Muscle layer of colon (tissue), 2 donors: Measurements from ENCODE around the gene AKAP13.
"Not testable (repeated sequence)": the region's sequence is repeated elsewhere in the genome, so short reads cannot be mapped to it uniquely, and the experiment has no call there.

ENCODE experiments used
- H3K27ac ChIP-seq: one replicate; pipeline ENCODE4 v1.7.0; 2013; ENCODE audit warnings: low read depth, mild to moderate bottlenecking, low read length, moderate library complexity
- H3K27me3 ChIP-seq, 2 donors: one replicate each; pipeline ENCODE4 v1.7.0; 2013; ENCODE audit warnings: low read length in 2 of 2, mild to moderate bottlenecking in 2 of 2; ENCODE audit not compliant: insufficient read depth in 2 of 2, control insufficient read depth in 1 of 2
- H3K36me3 ChIP-seq: one replicate; pipeline ENCODE4 v1.7.0; 2013; ENCODE audit warnings: mild to moderate bottlenecking, low read length; ENCODE audit not compliant: insufficient read depth
- H3K4me1 ChIP-seq: one replicate; pipeline ENCODE4 v1.7.0; 2013; ENCODE audit warnings: mild to moderate bottlenecking, low read length; ENCODE audit not compliant: insufficient read depth
- H3K4me3 ChIP-seq, 2 donors: one replicate each; pipeline ENCODE4 v1.7.0; 2013; ENCODE audit warnings: low read length in 2 of 2, low read depth in 1 of 2, mild to moderate bottlenecking in 1 of 2, moderate library complexity in 1 of 2
- H3K9ac ChIP-seq: one replicate; pipeline ENCODE4 v1.7.0; 2013; ENCODE audit warnings: low read length
- H3K9me3 ChIP-seq: one replicate; pipeline ENCODE4 v1.7.0; 2013; ENCODE audit warnings: mild to moderate bottlenecking, low read length
- donor health status: abdominal sarcoma.
- donor health status: Adenocarcinoma of cecum.

AKAP13 gene

DNA sequence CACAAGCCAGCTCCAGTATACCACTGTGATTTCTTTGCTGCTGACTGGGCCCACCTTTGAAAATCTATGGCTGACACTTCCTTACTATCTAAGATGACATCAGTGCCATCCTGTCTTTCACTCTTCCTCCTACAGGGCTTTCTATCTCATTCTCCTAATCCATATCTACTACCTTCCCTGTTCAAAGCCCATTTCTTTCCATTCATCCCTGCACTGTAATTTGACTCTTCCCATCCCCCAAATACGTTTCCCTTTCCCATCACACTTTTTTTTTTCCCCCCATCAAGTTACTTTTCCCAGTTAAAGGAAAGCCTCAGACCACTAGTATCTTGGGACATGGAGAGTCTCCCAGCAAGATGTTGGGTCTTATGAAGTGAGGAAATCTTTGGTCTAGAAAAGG lies 136.7 kb downstream of the AKAP13 start:
- Histone ChIP-seq H3K27me3 (no peaks in the 10 kb centered on the region), H3K36me3 (no peaks in the 10 kb centered on the region), H3K9me3 (no peaks in the 10 kb centered on the region), H3K4me3 (no peak overlapping the region), H3K9ac (no peak overlapping the region), H3K4me1 (peaks cover 3% of the 10 kb centered on the region), H3K27ac (no peak overlapping the region)

DNA sequence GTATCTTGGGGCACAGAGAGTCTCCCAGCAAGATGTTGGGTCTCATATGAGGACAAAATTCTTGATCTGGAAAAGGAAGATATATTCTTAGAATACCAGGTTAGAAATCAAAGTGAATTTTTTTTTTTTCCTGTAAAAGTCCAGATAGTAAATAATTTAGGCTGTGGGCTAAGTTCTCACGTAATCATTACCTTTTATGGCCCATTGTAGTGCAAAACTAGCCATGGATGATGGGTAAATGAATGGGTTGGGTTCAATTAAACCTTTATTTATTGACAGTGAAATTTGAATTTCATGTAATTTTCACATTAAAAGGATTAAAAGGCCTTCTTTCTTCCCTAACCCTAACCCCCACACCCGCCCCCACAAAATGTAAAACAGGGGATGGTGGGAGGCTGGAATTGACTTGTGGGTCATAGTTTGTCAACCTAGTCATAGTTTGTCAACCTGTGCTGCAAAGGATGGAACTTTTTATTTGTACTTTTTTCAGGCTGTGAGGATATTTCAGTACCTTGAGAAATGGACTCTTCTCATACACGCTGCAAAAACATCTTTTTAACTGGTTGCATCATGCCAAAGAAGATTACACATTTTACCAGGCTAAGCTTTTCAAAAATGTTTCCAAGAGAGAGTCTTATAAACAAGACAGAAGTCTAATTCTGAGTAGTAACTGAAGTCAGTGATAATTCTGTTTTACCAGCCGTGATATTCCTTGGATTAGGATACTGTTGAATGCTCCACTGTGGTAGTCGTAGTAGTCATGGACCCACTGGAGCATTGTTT lies 138.8 kb downstream of the AKAP13 start:
- Histone ChIP-seq H3K27me3 (no peaks in the 10 kb centered on the region), H3K9ac (no peak overlapping the region), H3K4me1 (peaks cover 3% of the 10 kb centered on the region), H3K4me3 (no peak overlapping the region), H3K27ac (no peak overlapping the region), H3K9me3 (no peaks in the 10 kb centered on the region), H3K36me3 (no peaks in the 10 kb centered on the region)

DNA sequence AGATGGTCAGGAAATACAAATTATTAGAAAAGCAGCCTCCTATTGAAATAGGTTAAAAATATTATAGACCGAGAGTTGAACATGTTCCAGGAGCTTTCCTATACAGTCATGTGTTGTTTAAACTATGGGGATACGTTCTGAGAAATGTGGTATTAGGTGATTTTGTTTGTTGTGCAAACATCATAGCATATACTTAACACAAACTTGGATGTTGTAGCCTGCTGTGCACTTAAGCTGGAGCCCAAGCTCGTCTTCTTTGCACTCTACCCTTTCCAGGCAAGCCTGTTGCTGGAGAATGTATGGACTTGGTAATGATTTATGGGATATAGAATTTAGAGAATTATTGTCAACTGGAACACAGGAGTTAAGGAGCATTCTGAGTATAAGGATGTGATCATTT lies 140.2 kb downstream of the AKAP13 start:
- Histone ChIP-seq H3K4me1 (peaks cover 3% of the 10 kb centered on the region), H3K4me3 (no peak overlapping the region), H3K27ac (no peak overlapping the region), H3K9me3 (no peaks in the 10 kb centered on the region), H3K9ac (no peak overlapping the region), H3K27me3 (no peaks in the 10 kb centered on the region), H3K36me3 (no peaks in the 10 kb centered on the region)

DNA sequence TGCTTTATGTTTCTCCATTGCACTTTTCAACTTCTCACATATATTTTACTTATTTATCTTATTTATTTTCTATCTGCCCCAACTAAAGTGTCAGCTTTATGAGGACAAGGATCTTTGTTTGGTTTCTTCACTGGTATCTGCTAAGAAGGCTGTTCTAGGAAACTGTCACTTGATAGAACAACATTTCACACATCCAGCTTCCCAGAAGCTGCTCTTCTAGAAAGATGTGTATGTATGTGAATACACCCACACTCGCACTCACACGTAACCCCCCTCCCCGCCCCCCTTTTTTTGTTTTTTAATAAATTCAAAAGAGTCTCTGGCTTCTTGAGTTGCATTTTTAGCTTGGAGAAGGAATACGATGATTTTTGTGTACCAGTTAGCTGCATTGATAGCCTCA lies 143.1 kb downstream of the AKAP13 start:
- no peak overlapping the region for H3K4me3 ChIP-seq

DNA sequence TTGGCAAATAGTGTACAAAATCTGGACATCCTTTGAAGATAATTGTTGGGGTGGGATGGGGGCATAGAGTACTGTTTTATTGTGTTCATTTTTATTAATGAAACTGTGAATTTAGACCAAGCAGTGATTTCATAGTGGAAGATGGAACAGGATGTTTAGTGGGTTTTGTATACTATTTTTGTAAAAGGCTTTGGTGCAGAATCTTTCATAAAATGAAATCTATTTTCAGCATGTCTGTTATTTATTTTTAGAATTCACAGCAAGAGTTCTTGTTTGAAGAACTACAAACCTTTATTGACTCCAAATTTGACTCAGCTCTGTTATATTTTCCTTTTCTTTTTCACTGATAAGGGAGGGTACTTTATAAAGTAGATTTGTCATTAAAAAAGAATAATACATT lies 145.4 kb downstream of the AKAP13 start:
- H3K9ac ChIP-seq, result no peak overlapping the region
- H3K27me3 ChIP-seq, result no peaks in the 10 kb centered on the region
- no peaks in the 10 kb centered on the region for H3K9me3 ChIP-seq
- H3K4me1 ChIP-seq, result peaks cover 30% of the 10 kb centered on the region
- no peaks in the 10 kb centered on the region for H3K36me3 ChIP-seq
- no peak overlapping the region for H3K27ac ChIP-seq
- no peak overlapping the region for H3K4me3 ChIP-seq

More for the DNA sequence above, 143.1 kb downstream of the AKAP13 start:
- Histone ChIP-seq H3K36me3 (no peaks in the 10 kb centered on the region), H3K9me3 (no peaks in the 10 kb centered on the region), H3K27me3 (no peaks in the 10 kb centered on the region), H3K4me1 (peaks cover 25% of the 10 kb centered on the region), H3K9ac (no peak overlapping the region), H3K27ac (no peak overlapping the region)

DNA sequence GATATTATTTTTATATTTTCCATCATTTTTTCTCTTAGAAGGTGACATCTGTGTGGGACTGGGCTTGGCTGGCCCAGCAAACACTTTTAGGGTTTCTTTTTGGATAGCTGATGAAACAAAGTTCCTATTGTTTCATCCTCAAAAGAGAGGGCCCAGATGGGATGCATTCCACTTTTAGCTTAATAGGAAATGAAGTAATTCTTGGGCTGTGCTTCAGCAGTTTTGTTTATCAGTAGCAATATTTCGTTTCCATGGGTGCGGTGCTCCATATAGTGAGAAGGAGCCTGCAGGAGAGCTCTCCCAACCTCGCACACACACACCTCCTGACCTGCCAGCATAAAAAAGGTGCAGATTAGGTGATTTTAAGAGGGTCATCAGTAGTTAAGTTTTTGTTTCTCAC lies 147.5 kb downstream of the AKAP13 start:
- Histone ChIP-seq H3K9ac (no peak overlapping the region), H3K27me3 (no peaks in the 10 kb centered on the region), H3K4me1 (peaks cover 30% of the 10 kb centered on the region), H3K4me3 (no peak overlapping the region), H3K9me3 (no peaks in the 10 kb centered on the region), H3K27ac (peak overlapping the region; percentile 27), H3K36me3 (no peaks in the 10 kb centered on the region)

DNA sequence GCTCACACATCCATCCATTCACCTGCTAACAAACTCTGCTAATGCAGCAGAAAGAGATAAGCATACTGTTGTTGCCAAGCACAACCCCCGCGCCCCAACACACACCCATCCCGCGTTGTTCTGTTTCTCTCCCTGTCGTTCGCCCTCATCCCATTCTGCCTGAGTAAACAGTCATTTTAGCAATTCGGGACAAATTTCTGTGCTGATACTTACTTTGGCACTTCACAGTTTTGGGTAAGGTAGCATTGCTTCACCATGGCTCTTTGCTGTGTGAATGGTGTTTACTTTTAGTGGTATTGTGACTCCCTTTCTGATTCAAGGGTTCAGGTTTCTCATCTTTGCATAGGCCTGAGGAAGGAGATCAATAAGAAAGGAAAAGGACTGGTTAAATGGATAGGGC lies 149.7 kb downstream of the AKAP13 start:
- peaks cover 30% of the 10 kb centered on the region for H3K4me1 ChIP-seq
- H3K9me3 ChIP-seq, result no peaks in the 10 kb centered on the region
- H3K27me3 ChIP-seq, result no peaks in the 10 kb centered on the region
- no peak overlapping the region for H3K4me3 ChIP-seq
- no peak overlapping the region for H3K27ac ChIP-seq
- H3K9ac ChIP-seq, result no peak overlapping the region
- peaks cover 10% of the 10 kb centered on the region for H3K36me3 ChIP-seq

DNA sequence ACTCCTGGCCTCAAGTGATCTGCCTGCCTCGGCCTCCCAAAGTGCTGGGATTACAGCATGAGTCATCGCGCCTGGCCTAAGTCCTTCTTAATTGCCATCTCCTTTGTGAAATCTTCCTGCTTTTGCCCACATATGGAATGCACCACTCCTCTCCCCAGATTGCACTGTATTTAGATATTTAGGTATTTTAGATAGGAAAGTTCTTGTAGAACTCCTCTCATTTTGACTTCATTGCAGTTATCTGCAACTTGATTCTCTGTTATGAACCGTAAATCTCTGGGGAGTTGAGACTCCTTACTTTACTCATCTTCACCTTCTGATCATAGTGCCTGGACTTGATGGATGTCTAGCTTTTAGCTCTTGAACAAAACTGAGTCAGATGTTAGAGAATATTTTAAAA lies 150.7 kb downstream of the AKAP13 start:
- H3K9me3 ChIP-seq, result no peaks in the 10 kb centered on the region
- peaks cover 10% of the 10 kb centered on the region for H3K36me3 ChIP-seq

DNA sequence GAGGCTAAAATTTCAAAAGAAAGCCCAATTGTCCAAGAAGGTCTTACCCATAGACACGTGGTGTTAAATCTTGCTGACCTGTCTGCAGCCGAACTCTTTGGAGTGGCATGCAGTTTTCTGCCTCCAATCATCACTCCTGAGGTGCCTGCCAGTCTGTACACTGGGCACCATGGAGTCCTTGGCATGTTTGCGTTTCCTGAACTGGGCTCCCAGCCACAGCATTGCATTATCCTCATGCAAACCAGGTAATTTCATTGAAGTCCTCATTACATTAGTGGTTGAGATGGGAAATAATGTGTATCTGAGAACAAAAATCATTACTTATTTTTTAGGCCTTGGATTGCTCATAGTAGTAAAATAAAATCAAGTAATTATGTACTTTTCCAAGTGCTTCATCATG lies 152.3 kb downstream of the AKAP13 start:
- Histone ChIP-seq H3K9me3 (no peaks in the 10 kb centered on the region), H3K4me1 (peaks cover 16% of the 10 kb centered on the region), H3K4me3 (no peak overlapping the region), H3K27me3 (no peaks in the 10 kb centered on the region), H3K9ac (no peak overlapping the region), H3K36me3 (peaks cover 10% of the 10 kb centered on the region), H3K27ac (no peak overlapping the region)

More for the DNA sequence above, 150.7 kb downstream of the AKAP13 start:
- H3K27ac ChIP-seq, result no peak overlapping the region
- H3K9ac ChIP-seq, result no peak overlapping the region
- H3K4me3 ChIP-seq, result no peak overlapping the region
- H3K4me1 ChIP-seq, result peaks cover 29% of the 10 kb centered on the region
- no peaks in the 10 kb centered on the region for H3K27me3 ChIP-seq

DNA sequence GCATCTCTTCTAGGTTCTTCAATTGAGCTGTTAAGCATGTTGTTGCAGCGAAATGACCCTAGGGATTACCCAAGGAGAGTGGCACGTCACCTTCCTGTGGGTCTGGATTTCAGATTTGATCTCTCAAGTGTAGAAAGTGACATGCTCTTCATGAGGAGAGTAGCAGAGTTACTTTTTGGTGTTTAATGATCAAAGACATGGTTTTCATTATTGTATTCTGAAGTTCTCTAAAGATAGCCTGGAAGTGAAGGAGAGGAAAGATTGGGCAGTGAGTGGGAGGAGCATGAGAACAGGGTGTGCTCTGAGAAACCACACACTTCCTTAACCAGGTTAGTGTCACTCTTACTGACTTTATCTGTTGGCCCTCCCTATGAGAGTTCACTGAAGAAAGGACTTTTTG lies 153.6 kb downstream of the AKAP13 start:
- Histone ChIP-seq H3K36me3 (peaks cover 10% of the 10 kb centered on the region), H3K4me3 (no peak overlapping the region), H3K4me1 (peaks cover 8% of the 10 kb centered on the region), H3K27ac (no peak overlapping the region), H3K9ac (no peak overlapping the region), H3K27me3 (no peaks in the 10 kb centered on the region), H3K9me3 (no peaks in the 10 kb centered on the region)

DNA sequence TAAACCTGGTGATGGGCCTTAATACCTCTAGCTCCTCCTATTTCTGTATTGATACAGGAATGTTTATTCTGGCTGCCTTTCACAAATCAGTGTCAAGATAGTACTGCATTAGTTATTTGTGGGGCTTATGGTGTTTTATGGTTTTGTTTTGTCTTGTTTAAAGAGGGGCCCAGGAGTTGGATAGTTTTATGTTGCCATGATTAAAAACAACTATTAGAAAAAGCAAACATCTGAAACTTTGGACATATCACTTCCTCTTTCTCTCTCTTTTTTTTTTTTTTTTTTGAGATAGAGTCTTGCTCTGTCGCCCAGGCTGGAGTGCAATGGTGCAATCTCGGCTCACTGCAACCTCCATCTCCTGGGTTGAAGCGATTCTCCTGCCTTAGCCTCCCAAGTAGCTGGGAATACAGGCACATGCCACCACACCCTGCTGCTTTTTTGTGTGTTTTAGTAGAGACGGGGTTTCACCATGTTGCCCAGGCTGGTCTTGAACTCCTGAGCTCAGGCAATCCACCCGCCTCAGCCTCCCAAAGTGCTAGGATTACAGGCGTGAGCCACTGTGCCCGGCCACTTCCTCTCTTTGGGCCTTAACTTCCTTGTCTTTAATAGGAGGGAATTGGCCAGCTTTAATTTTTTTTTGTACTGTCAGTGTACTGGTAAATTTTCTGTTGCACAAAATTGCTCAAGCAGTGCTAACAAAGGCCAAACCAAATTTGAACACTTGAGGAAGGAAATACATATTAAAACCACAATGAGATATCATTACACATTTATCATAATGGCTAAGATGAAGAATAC lies 155.3 kb downstream of the AKAP13 start:
- H3K36me3 ChIP-seq, result peaks cover 10% of the 10 kb centered on the region
- not testable (repeated sequence) for H3K4me1 ChIP-seq, H3K27me3 ChIP-seq, H3K9me3 ChIP-seq, H3K27ac ChIP-seq, H3K4me3 ChIP-seq, H3K9ac ChIP-seq
